ENCODE measurements around the gene RADIL. TPM values are rescaled to one million over a fixed set of nuclear protein-coding genes. Genes with fewer than 3 reads are reported as not detected.
A peak's percentile ranks its signal among the peaks of the same experiment; 100 is the strongest.

The RADIL gene
- total RNA-seq, 1 donor from 2014 or later, result 0.86 TPM

GRCh38 chr7:4774658-4775249, 108.8 kb downstream of the RADIL start:
- H2AFZ ChIP-seq (ENCODE audit: low read depth, low read length), result peak overlapping the region; percentile 81
- H4K20me1 ChIP-seq (ENCODE audit: insufficient read depth, low read length), result peaks cover 29% of the 10 kb centered on the region
- Mint-ChIP-seq H3K4me1 (ENCODE audit: low read depth, unreplicated experiment) (peaks cover 7% of the 10 kb centered on the region), H3K9me3 (ENCODE audit: unreplicated experiment) (no peaks in the 10 kb centered on the region), H3K27ac (ENCODE audit: unreplicated experiment) (peak overlapping the region; percentile 98), H3K27me3 (ENCODE audit: low read depth, unreplicated experiment) (no peaks in the 10 kb centered on the region), H3K36me3 (ENCODE audit: low read depth, unreplicated experiment) (peaks cover 12% of the 10 kb centered on the region), H3K4me3 (ENCODE audit: unreplicated experiment) (peak overlapping the region; percentile 99)
- H3K36me3 ChIP-seq (ENCODE audit: insufficient read depth, low read length), result peaks cover under 1% of the 10 kb centered on the region
- peaks cover 14% of the 10 kb centered on the region for H3K4me1 ChIP-seq (ENCODE audit: insufficient read depth, low read length)
- TF ChIP-seq CTCF (IDR thresholded peaks at IDR 0.05; ENCODE audit: insufficient read depth, low read depth, low read length) (no peak), EZH2 (IDR thresholded peaks at IDR 0.05; ENCODE audit: insufficient read depth, low read length) (no peak)
- H3K27me3 ChIP-seq (ENCODE audit: insufficient read depth, low read length), result no peaks in the 10 kb centered on the region
- H3K4me2 ChIP-seq (ENCODE audit: low read length), result peak overlapping the region; percentile 99
- H3K9me3 ChIP-seq (ENCODE audit: insufficient read depth, low read depth, low read length), result no peaks in the 10 kb centered on the region
- peaks cover 34% of the 10 kb centered on the region for H3K79me2 ChIP-seq (ENCODE audit: insufficient read depth, low read length)
- FAIRE-seq (no peak), DNase-seq (ENCODE audit: low read depth) (peak; percentile 66)
- peak overlapping the region; percentile 97 for H3K27ac ChIP-seq (ENCODE audit: low read depth, low read length)
- H3K4me3 ChIP-seq (ENCODE audit: insufficient read depth, low read depth, low read length), result peak overlapping the region; percentile 94
- H3K9ac ChIP-seq (ENCODE audit: low read length), result peak overlapping the region; percentile 98

- Mint-ChIP-seq H3K36me3 (ENCODE audit: low read depth, unreplicated experiment) (peaks cover 12% of the 10 kb centered on the region), H3K4me3 (ENCODE audit: unreplicated experiment) (peak overlapping the region; percentile 99), H3K4me1 (ENCODE audit: low read depth, unreplicated experiment) (peaks cover 7% of the 10 kb centered on the region), H3K27ac (ENCODE audit: unreplicated experiment) (peak overlapping the region; percentile 98), H3K9me3 (ENCODE audit: unreplicated experiment) (no peaks in the 10 kb centered on the region), H3K27me3 (ENCODE audit: low read depth, unreplicated experiment) (no peaks in the 10 kb centered on the region)
- no peak overlapping the region for H3K27ac ChIP-seq (ENCODE audit: low read depth, low read length)
- no peaks in the 10 kb centered on the region for H3K36me3 ChIP-seq (ENCODE audit: insufficient read depth, low read length)
- peaks cover 33% of the 10 kb centered on the region for H4K20me1 ChIP-seq (ENCODE audit: insufficient read depth, low read length)
- peaks cover 14% of the 10 kb centered on the region for H3K4me1 ChIP-seq (ENCODE audit: insufficient read depth, low read length)
- FAIRE-seq (no peak), DNase-seq (ENCODE audit: low read depth) (no peak)
- peak overlapping the region; percentile 99 for H3K4me2 ChIP-seq (ENCODE audit: low read length)
- TF ChIP-seq EZH2 (IDR thresholded peaks at IDR 0.05; ENCODE audit: insufficient read depth, low read length) (no peak), CTCF (IDR thresholded peaks at IDR 0.05; ENCODE audit: insufficient read depth, low read depth, low read length) (no peak)
- H2AFZ ChIP-seq (ENCODE audit: low read depth, low read length), result no peak overlapping the region
- peak overlapping the region; percentile 98 for H3K9ac ChIP-seq (ENCODE audit: low read length)
- no peaks in the 10 kb centered on the region for H3K9me3 ChIP-seq (ENCODE audit: insufficient read depth, low read depth, low read length)
- H3K27me3 ChIP-seq (ENCODE audit: insufficient read depth, low read length), result no peaks in the 10 kb centered on the region
- peak overlapping the region; percentile 94 for H3K4me3 ChIP-seq (ENCODE audit: insufficient read depth, low read depth, low read length)
- peaks cover 30% of the 10 kb centered on the region for H3K79me2 ChIP-seq (ENCODE audit: insufficient read depth, low read length)
Observed at GRCh38 chr7:4774007-4774406, 109.5 kb downstream of the RADIL start.

GRCh38 chr7:4772306-4772705, 111.2 kb downstream of the RADIL start:
- H3K9me3 Mint-ChIP-seq (ENCODE audit: unreplicated experiment), result no peaks in the 10 kb centered on the region
- no peak for FAIRE-seq

More at GRCh38 chr7:4772306-4772705, 111.2 kb downstream of the RADIL start:
- TF ChIP-seq EZH2 (IDR thresholded peaks at IDR 0.05; ENCODE audit: insufficient read depth, low read length) (no peak), CTCF (IDR thresholded peaks at IDR 0.05; ENCODE audit: insufficient read depth, low read depth, low read length) (no peak)
- H3K9me3 ChIP-seq (ENCODE audit: insufficient read depth, low read depth, low read length), result no peaks in the 10 kb centered on the region
- H3K27ac ChIP-seq (ENCODE audit: low read depth, low read length), result no peak overlapping the region
- no peak overlapping the region for H3K4me3 ChIP-seq (ENCODE audit: insufficient read depth, low read depth, low read length)
- H3K27ac Mint-ChIP-seq (ENCODE audit: unreplicated experiment), result no peak overlapping the region
- no peak overlapping the region for H3K9ac ChIP-seq (ENCODE audit: low read length)
- H3K4me3 Mint-ChIP-seq (ENCODE audit: unreplicated experiment), result no peak overlapping the region
- peaks cover 4% of the 10 kb centered on the region for H3K4me1 Mint-ChIP-seq (ENCODE audit: low read depth, unreplicated experiment)
- no peak overlapping the region for H2AFZ ChIP-seq (ENCODE audit: low read depth, low read length)
- H4K20me1 ChIP-seq (ENCODE audit: insufficient read depth, low read length), result peaks cover 30% of the 10 kb centered on the region
- peaks cover 14% of the 10 kb centered on the region for H3K4me1 ChIP-seq (ENCODE audit: insufficient read depth, low read length)
- peaks cover 9% of the 10 kb centered on the region for H3K36me3 Mint-ChIP-seq (ENCODE audit: low read depth, unreplicated experiment)
- H3K27me3 ChIP-seq (ENCODE audit: insufficient read depth, low read length), result no peaks in the 10 kb centered on the region
- no peak for DNase-seq (ENCODE audit: low read depth)
- peaks cover 3% of the 10 kb centered on the region for H3K36me3 ChIP-seq (ENCODE audit: insufficient read depth, low read length)
- no peak overlapping the region for H3K4me2 ChIP-seq (ENCODE audit: low read length)
- H3K79me2 ChIP-seq (ENCODE audit: insufficient read depth, low read length), result peaks cover 22% of the 10 kb centered on the region
- H3K27me3 Mint-ChIP-seq (ENCODE audit: low read depth, unreplicated experiment), result no peaks in the 10 kb centered on the region
